Measurements from ENCODE around the gene BDKRB1.
"Not testable (repeated sequence)": the region's sequence is repeated elsewhere in the genome, so short reads cannot be mapped to it uniquely, and the experiment has no call there.

The BDKRB1 gene

GRCh38 chr14:96235426-96235825 is 20.6 kb upstream of the BDKRB1 start:
- no peak for DNase-seq

- DNase-seq, result no peak
Measured at GRCh38 chr14:96237641-96238040, 18.4 kb upstream of the BDKRB1 start.

GRCh38 chr14:96238676-96239265 is 17.2 kb upstream of the BDKRB1 start:
- DNase-seq, result no peak

GRCh38 chr14:96239711-96240141 is 16.3 kb upstream of the BDKRB1 start:
- DNase-seq, result peak; percentile 16

GRCh38 chr14:96240641-96241040 is 15.4 kb upstream of the BDKRB1 start:
- DNase-seq, result no peak

GRCh38 chr14:96242126-96242525 is 13.9 kb upstream of the BDKRB1 start:
- no peak for DNase-seq

GRCh38 chr14:96243785-96244184 is 12.2 kb upstream of the BDKRB1 start:
- no peak for DNase-seq

- not testable (repeated sequence) for DNase-seq
Measured at GRCh38 chr14:96245074-96245473, 10.9 kb upstream of the BDKRB1 start.

GRCh38 chr14:96245710-96246538 is 10.1 kb upstream of the BDKRB1 start:
- no peak for DNase-seq

GRCh38 chr14:96246539-96246847 is 9.5 kb upstream of the BDKRB1 start:
- peak; percentile 82 for DNase-seq

- no peak for DNase-seq
Measured at GRCh38 chr14:96247031-96247430, 9.0 kb upstream of the BDKRB1 start.

GRCh38 chr14:96249029-96249428 is 7.0 kb upstream of the BDKRB1 start:
- DNase-seq, result no peak

- no peak for DNase-seq
Measured at GRCh38 chr14:96250485-96250884, 5.5 kb upstream of the BDKRB1 start.

- no peak for DNase-seq
Measured at GRCh38 chr14:96251656-96252155, 4.3 kb upstream of the BDKRB1 start.

- no peak for DNase-seq
Measured at GRCh38 chr14:96252323-96252998, 3.5 kb upstream of the BDKRB1 start.

- DNase-seq, result peak; percentile 71
Measured at GRCh38 chr14:96252999-96253539, 2.9 kb upstream of the BDKRB1 start.

GRCh38 chr14:96254687-96255086 is 1.3 kb upstream of the BDKRB1 start:
- no peak for DNase-seq

GRCh38 chr14:96256407-96256806 is 397 bp downstream of the BDKRB1 start:
- no peak for DNase-seq

GRCh38 chr14:96257056-96257455 is 1.0 kb downstream of the BDKRB1 start:
- DNase-seq, result no peak

- DNase-seq, result no peak
Measured at GRCh38 chr14:96257900-96258299, 1.9 kb downstream of the BDKRB1 start.

- DNase-seq, result no peak
Measured at GRCh38 chr14:96260341-96260821, 4.4 kb downstream of the BDKRB1 start.

GRCh38 chr14:96261053-96261452 is 5.0 kb downstream of the BDKRB1 start:
- DNase-seq, result no peak
